GM12892 (cell line): Measurements from ENCODE around the gene C21orf91.

Experiments used
- DNase-seq: peaks from one replicate; pipeline ENCODE4 v3.0.0; 2011; ENCODE audit not compliant: insufficient read length
- FAIRE-seq: peaks from 2 replicates; lab custom pipeline; 2011; peaks lifted over from hg19 to GRCh38; lab: Jason Lieb, UNC
- POLR2A ChIP-seq: IDR thresholded peaks from 2 replicates; pipeline ENCODE4 v1.6.1; 2011; ENCODE audit warnings: low read depth, low read length, control low read depth
- POLR2AphosphoS5 ChIP-seq: IDR thresholded peaks from 2 replicates; pipeline ENCODE4 v1.6.1; 2011; ENCODE audit warnings: low read depth, low read length, control low read depth
- TAF1 ChIP-seq: IDR thresholded peaks from 2 replicates; pipeline ENCODE4 v1.6.1; 2011; ENCODE audit warnings: low read depth, mild to moderate bottlenecking, control low read depth, low read length, borderline replicate concordance

The C21orf91 gene

GRCh38 chr21:17818186-17819113 is 706 bp downstream of the C21orf91 start:
- FAIRE-seq (peak; percentile 90), DNase-seq (no peak)
- TF ChIP-seq POLR2A (no peak), TAF1 (no peak), POLR2AphosphoS5 (no peak)

- FAIRE-seq = no peak
- DNase-seq = no peak
- no peak for TF ChIP-seq POLR2AphosphoS5
- no peak for TF ChIP-seq TAF1
- TF ChIP-seq POLR2A = no peak
Observed at GRCh38 chr21:17813353-17813752, 5.8 kb downstream of the C21orf91 start.

- no peak for TF ChIP-seq TAF1
- TF ChIP-seq POLR2AphosphoS5 = no peak
- TF ChIP-seq POLR2A = no peak
- FAIRE-seq (no peak), DNase-seq (no peak)
Observed at GRCh38 chr21:17805966-17806365, 13.2 kb downstream of the C21orf91 start.

- no peak for TF ChIP-seq TAF1
- no peak for TF ChIP-seq POLR2A
- TF ChIP-seq POLR2AphosphoS5 = no peak
- no peak for FAIRE-seq
Observed at GRCh38 chr21:17803536-17803935, 15.6 kb downstream of the C21orf91 start.

GRCh38 chr21:17802572-17802971 is 16.6 kb downstream of the C21orf91 start:
- DNase-seq (no peak), FAIRE-seq (no peak)
- TF ChIP-seq TAF1 (no peak), POLR2AphosphoS5 (no peak), POLR2A (no peak)

More at GRCh38 chr21:17803536-17803935, 15.6 kb downstream of the C21orf91 start:
- DNase-seq = no peak

GRCh38 chr21:17799414-17800164 is 19.6 kb downstream of the C21orf91 start:
- no peak for FAIRE-seq
- DNase-seq = no peak
- no peak for TF ChIP-seq TAF1
- TF ChIP-seq POLR2AphosphoS5 = no peak
- TF ChIP-seq POLR2A = no peak

GRCh38 chr21:17798796-17799195 is 20.4 kb downstream of the C21orf91 start:
- TF ChIP-seq POLR2A (no peak), POLR2AphosphoS5 (no peak), TAF1 (no peak)
- DNase-seq = no peak

GRCh38 chr21:17797967-17798366 is 21.2 kb downstream of the C21orf91 start:
- FAIRE-seq = no peak
- TF ChIP-seq TAF1 = no peak
- no peak for TF ChIP-seq POLR2A
- TF ChIP-seq POLR2AphosphoS5 = no peak

More at GRCh38 chr21:17798796-17799195, 20.4 kb downstream of the C21orf91 start:
- no peak for FAIRE-seq

GRCh38 chr21:17796503-17796902 is 22.7 kb downstream of the C21orf91 start:
- FAIRE-seq (no peak), DNase-seq (no peak)
- TF ChIP-seq POLR2A (no peak), TAF1 (no peak), POLR2AphosphoS5 (no peak)

More at GRCh38 chr21:17797967-17798366, 21.2 kb downstream of the C21orf91 start:
- DNase-seq = no peak

- DNase-seq (no peak), FAIRE-seq (no peak)
- no peak for TF ChIP-seq TAF1
- no peak for TF ChIP-seq POLR2AphosphoS5
- no peak for TF ChIP-seq POLR2A
Observed at GRCh38 chr21:17796037-17796403, 23.1 kb downstream of the C21orf91 start.

GRCh38 chr21:17795146-17796036 is 23.8 kb downstream of the C21orf91 start:
- FAIRE-seq (peak; percentile 30), DNase-seq (no peak)
- no peak for TF ChIP-seq POLR2A
- no peak for TF ChIP-seq POLR2AphosphoS5
- no peak for TF ChIP-seq TAF1
